HG02571 (cell line): ENCODE results near the gene ST8SIA6.
"Not testable (repeated sequence)": the region's sequence is repeated elsewhere in the genome, so short reads cannot be mapped to it uniquely, and the experiment has no call there.

Experiments used
- ATAC-seq: cut with Tn5 transposase; IDR thresholded peaks from one replicate; pipeline ENCODE4 v1.9.1; 2021; ENCODE audit warnings: mild to moderate bottlenecking, moderate library complexity; ENCODE audit not compliant: unreplicated experiment

ST8SIA6 gene

GRCh38 chr10:17454161-17455014 lies at the start of gene ST8SIA6:
TSS of gene ST8SIA6 (minus strand) at chr10:17454595. CDS start at chr10:17454255, 340 bp downstream.
- peak; percentile 69 for ATAC-seq

- ATAC-seq, result no peak
Observed at GRCh38 chr10:17503795-17504194, 49.4 kb upstream of the ST8SIA6 start.

GRCh38 chr10:17502814-17503213 lies 48.4 kb upstream of the ST8SIA6 start:
- no peak for ATAC-seq

GRCh38 chr10:17499014-17499413 lies 44.6 kb upstream of the ST8SIA6 start:
- ATAC-seq, result not testable (repeated sequence)

- ATAC-seq, result no peak
Observed at GRCh38 chr10:17497446-17498030, 43.1 kb upstream of the ST8SIA6 start.

- ATAC-seq, result no peak
Observed at GRCh38 chr10:17494626-17495260, 40.3 kb upstream of the ST8SIA6 start.

- no peak for ATAC-seq
Observed at GRCh38 chr10:17488848-17489247, 34.5 kb upstream of the ST8SIA6 start.

GRCh38 chr10:17483079-17483478 lies 28.7 kb upstream of the ST8SIA6 start:
- no peak for ATAC-seq

- ATAC-seq, result no peak
Observed at GRCh38 chr10:17479822-17480221, 25.4 kb upstream of the ST8SIA6 start.

GRCh38 chr10:17479015-17479615 lies 24.7 kb upstream of the ST8SIA6 start:
- no peak for ATAC-seq

GRCh38 chr10:17476073-17476472 lies 21.7 kb upstream of the ST8SIA6 start:
- no peak for ATAC-seq

- ATAC-seq, result no peak
Observed at GRCh38 chr10:17475661-17476060, 21.3 kb upstream of the ST8SIA6 start.

GRCh38 chr10:17474595-17475323 lies 20.4 kb upstream of the ST8SIA6 start:
- ATAC-seq, result no peak

GRCh38 chr10:17473228-17473950 lies 19.0 kb upstream of the ST8SIA6 start:
- ATAC-seq, result no peak

GRCh38 chr10:17472481-17473227 lies 18.3 kb upstream of the ST8SIA6 start:
- no peak for ATAC-seq

GRCh38 chr10:17470246-17470645 lies 15.9 kb upstream of the ST8SIA6 start:
- no peak for ATAC-seq

GRCh38 chr10:17465328-17466125 lies 11.1 kb upstream of the ST8SIA6 start:
- no peak for ATAC-seq

GRCh38 chr10:17464545-17464944 lies 10.2 kb upstream of the ST8SIA6 start:
- ATAC-seq, result no peak

- ATAC-seq, result no peak
Observed at GRCh38 chr10:17460756-17461155, 6.4 kb upstream of the ST8SIA6 start.
